Large intestine (tissue), 3 donors: ENCODE measurements around the gene CFAP161. TPM values are rescaled to one million over a fixed set of nuclear protein-coding genes. Genes with fewer than 3 reads are reported as not detected.
"Not testable (repeated sequence)": the region's sequence is repeated elsewhere in the genome, so short reads cannot be mapped to it uniquely, and the experiment has no call there.

Experiments
- DNase-seq, 2 donors: peaks; one replicate each; pipeline versions ENCODE4 v3.0.0 to v3.0.0-alpha.2; 2013
- H3K27ac ChIP-seq: one replicate; pipeline ENCODE4 v1.5.1; 2013; ENCODE audit warnings: low read length
- H3K27me3 ChIP-seq: 2 replicates; pipeline ENCODE4 v1.6.1; 2013; ENCODE audit warnings: low read length; ENCODE audit not compliant: control insufficient read depth, insufficient read depth
- H3K36me3 ChIP-seq: 2 replicates; pipeline ENCODE4 v1.6.1; 2013; ENCODE audit warnings: low read length; ENCODE audit not compliant: control insufficient read depth, insufficient read depth
- H3K4me1 ChIP-seq: one replicate; pipeline ENCODE4 v1.6.1; 2013; ENCODE audit warnings: low read length; ENCODE audit not compliant: control insufficient read depth, insufficient read depth
- H3K4me3 ChIP-seq: one replicate; pipeline ENCODE4 v1.5.1; 2013; ENCODE audit warnings: low read length
- H3K9me3 ChIP-seq: one replicate; pipeline ENCODE4 v1.6.1; 2013; ENCODE audit warnings: mild to moderate bottlenecking, low read depth, low read length, moderate library complexity; ENCODE audit not compliant: control insufficient read depth
- WGBS: methylation state at CpG from one replicate; pipeline ENCODE4 v1.1.5; 2013; ENCODE audit warnings: low lambda C conversion rate; ENCODE audit not compliant: insufficient coverage; 5-methylcytosine and 5-hydroxymethylcytosine counted together
- polyA plus RNA-seq: library from polyadenylated mRNA; unstranded; fragments of 120-200 nt; gene quantifications from one replicate; pipeline ENCODE4 v1.2.1, GENCODE V29; 2013

The CFAP161 gene
- polyA plus RNA-seq, 1 donor: 0.25 TPM

GRCh38 chr15:81118361-81118760 is 15.7 kb upstream of the CFAP161 start:
- Histone ChIP-seq H3K4me3 (no peak overlapping the region), H3K27ac (no peak overlapping the region), H3K27me3 (peaks cover 32% of the 10 kb centered on the region), H3K4me1 (no peaks in the 10 kb centered on the region), H3K9me3 (peaks cover 2% of the 10 kb centered on the region), H3K36me3 (no peaks in the 10 kb centered on the region)
- no CpG with 5 or more reads among the region's 42 CpGs for WGBS
- DNase-seq: no peak

- no peak for DNase-seq
- Histone ChIP-seq H3K9me3 (peaks cover 2% of the 10 kb centered on the region), H3K4me1 (no peaks in the 10 kb centered on the region), H3K4me3 (no peak overlapping the region), H3K27me3 (peaks cover 29% of the 10 kb centered on the region), H3K36me3 (no peaks in the 10 kb centered on the region), H3K27ac (no peak overlapping the region)
These were observed 14.0 kb upstream of the CFAP161 start for GRCh38 chr15:81120069-81120468.

GRCh38 chr15:81126892-81127291 is 7.2 kb upstream of the CFAP161 start:
- H3K36me3 ChIP-seq: no peaks in the 10 kb centered on the region
- WGBS: 66% methylated on average over 3 of the region's 3 CpGs

GRCh38 chr15:81141478-81141877 is 7.4 kb downstream of the CFAP161 start:
- H3K4me3 ChIP-seq, H3K36me3 ChIP-seq, H3K27ac ChIP-seq, H3K4me1 ChIP-seq, H3K27me3 ChIP-seq, H3K9me3 ChIP-seq, DNase-seq: not testable (repeated sequence)
- WGBS: 100% methylated on average over 1 of the region's 6 CpGs

More at GRCh38 chr15:81126892-81127291, 7.2 kb upstream of the CFAP161 start:
- no peaks in the 10 kb centered on the region for H3K4me1 ChIP-seq
- H3K9me3 ChIP-seq: no peaks in the 10 kb centered on the region
- H3K27ac ChIP-seq: no peak overlapping the region
- H3K27me3 ChIP-seq: no peaks in the 10 kb centered on the region
- no peak for DNase-seq
- H3K4me3 ChIP-seq: no peak overlapping the region

GRCh38 chr15:81146006-81146405 is 11.9 kb downstream of the CFAP161 start:
- no peaks in the 10 kb centered on the region for H3K4me1 ChIP-seq
- H3K27ac ChIP-seq: no peak overlapping the region
- DNase-seq: no peak
- peaks cover 7% of the 10 kb centered on the region for H3K27me3 ChIP-seq
- H3K36me3 ChIP-seq: no peaks in the 10 kb centered on the region
- no CpG with 5 or more reads among the region's 1 CpG for WGBS
- H3K9me3 ChIP-seq: no peaks in the 10 kb centered on the region
- no peak overlapping the region for H3K4me3 ChIP-seq

- Histone ChIP-seq H3K4me1 (no peaks in the 10 kb centered on the region), H3K36me3 (no peaks in the 10 kb centered on the region), H3K27me3 (peaks cover 8% of the 10 kb centered on the region), H3K27ac (no peak overlapping the region), H3K4me3 (no peak overlapping the region), H3K9me3 (no peaks in the 10 kb centered on the region)
- DNase-seq: no peak
- no CpG with 5 or more reads among the region's 1 CpG for WGBS
These were observed 12.4 kb downstream of the CFAP161 start for GRCh38 chr15:81146466-81146865.

GRCh38 chr15:81151389-81151788 is 17.3 kb downstream of the CFAP161 start:
- no peaks in the 10 kb centered on the region for H3K36me3 ChIP-seq
- no peak for DNase-seq
- 70% methylated on average over 2 of the region's 7 CpGs for WGBS

GRCh38 chr15:81152339-81152738 is 18.3 kb downstream of the CFAP161 start:
- WGBS: 80% methylated on average over 1 of the region's 4 CpGs
- DNase-seq: no peak

More at GRCh38 chr15:81151389-81151788, 17.3 kb downstream of the CFAP161 start:
- H3K27me3 ChIP-seq: peaks cover 8% of the 10 kb centered on the region
- H3K27ac ChIP-seq: no peak overlapping the region
- H3K9me3 ChIP-seq: no peaks in the 10 kb centered on the region
- H3K4me3 ChIP-seq: no peak overlapping the region
- no peaks in the 10 kb centered on the region for H3K4me1 ChIP-seq

GRCh38 chr15:81152799-81153198 is 18.7 kb downstream of the CFAP161 start:
- no peaks in the 10 kb centered on the region for H3K36me3 ChIP-seq
- H3K4me1 ChIP-seq: no peaks in the 10 kb centered on the region
- WGBS: 92% methylated on average over 2 of the region's 4 CpGs
- H3K27ac ChIP-seq: no peak overlapping the region
- no peak for DNase-seq
- no peaks in the 10 kb centered on the region for H3K9me3 ChIP-seq
- H3K27me3 ChIP-seq: peaks cover 8% of the 10 kb centered on the region
- H3K4me3 ChIP-seq: no peak overlapping the region

More at GRCh38 chr15:81152339-81152738, 18.3 kb downstream of the CFAP161 start:
- H3K9me3 ChIP-seq: no peaks in the 10 kb centered on the region
- H3K4me1 ChIP-seq: no peaks in the 10 kb centered on the region
- no peak overlapping the region for H3K4me3 ChIP-seq
- H3K27me3 ChIP-seq: peaks cover 8% of the 10 kb centered on the region
- H3K36me3 ChIP-seq: no peaks in the 10 kb centered on the region
- no peak overlapping the region for H3K27ac ChIP-seq

- 0% methylated on average over 1 of the region's 10 CpGs for WGBS
- H3K36me3 ChIP-seq: no peaks in the 10 kb centered on the region
- no peak overlapping the region for H3K4me3 ChIP-seq
- peaks cover 5% of the 10 kb centered on the region for H3K27me3 ChIP-seq
- no peaks in the 10 kb centered on the region for H3K4me1 ChIP-seq
- no peak overlapping the region for H3K27ac ChIP-seq
- no peaks in the 10 kb centered on the region for H3K9me3 ChIP-seq
- DNase-seq: peak in 1 of 2 donors; percentile 14
These were observed 21.5 kb downstream of the CFAP161 start for GRCh38 chr15:81155375-81156218.

GRCh38 chr15:81156324-81156723 is 22.3 kb downstream of the CFAP161 start:
- Histone ChIP-seq H3K9me3 (no peaks in the 10 kb centered on the region), H3K36me3 (no peaks in the 10 kb centered on the region), H3K27ac (no peak overlapping the region), H3K4me3 (no peak overlapping the region), H3K27me3 (peaks cover 2% of the 10 kb centered on the region), H3K4me1 (no peaks in the 10 kb centered on the region)
- no CpG with 5 or more reads among the region's 3 CpGs for WGBS
- DNase-seq: no peak
